HCT116 (cell line): ENCODE data around the gene ACSM6.

Source experiments
- CTCF ChIP-seq, 3 experiments: fragments of 200-600 bp in 1 of 3; sonication (generic) in 1 of 3; IDR thresholded peaks in 2 of 3; conservative IDR thresholded peaks in 1 of 3; 2 replicates each; pipeline ENCODE4 v1.5.1; 2012 to 2017; ENCODE audit warnings: low read depth in 2 of 3, low read length in 2 of 3, antibody characterized with exemption in 1 of 3, borderline replicate concordance in 1 of 3, control low read depth in 1 of 3, mild to moderate bottlenecking in 1 of 3, mixed read lengths in 1 of 3, mixed run types in 1 of 3, moderate library complexity in 1 of 3; ENCODE audit not compliant: insufficient read depth in 1 of 3
- EGR1 ChIP-seq: IDR thresholded peaks from 2 replicates; pipeline ENCODE4 v1.6.1; 2012; ENCODE audit warnings: low read depth
- ELF1 ChIP-seq: IDR thresholded peaks from 2 replicates; pipeline ENCODE4 v1.6.1; 2012; ENCODE audit warnings: low read depth, borderline replicate concordance
- EZH2 ChIP-seq: fragments of 200-600 bp; sonication (generic); IDR thresholded peaks from 2 replicates; pipeline ENCODE4 v1.6.1; 2017; ENCODE audit warnings: antibody characterized with exemption, mixed run types
- POLR2A ChIP-seq: IDR thresholded peaks from 2 replicates; pipeline ENCODE4 v1.7.0; 2011; ENCODE audit warnings: borderline replicate concordance; ENCODE audit not compliant: insufficient read depth, insufficient read length; ENCODE audit errors: extremely low read depth
- REST ChIP-seq: IDR thresholded peaks from 2 replicates; pipeline ENCODE4 v1.6.1; 2012; ENCODE audit warnings: low read depth
- TCF7L2 ChIP-seq: IDR thresholded peaks from 2 replicates; pipeline ENCODE4 v1.7.0; 2011; ENCODE audit warnings: borderline replicate concordance, inconsistent platforms; ENCODE audit not compliant: insufficient read depth, insufficient read length; ENCODE audit errors: extremely low read depth
- TF ChIP-seq, protein P1 (sequence below): IDR thresholded peaks from 2 replicates; pipeline ENCODE4 v1.6.1; 2011; ENCODE audit warnings: mild to moderate bottlenecking, low read length, moderate library complexity; ENCODE audit not compliant: insufficient replicate concordance; ENCODE audit errors: extremely low read depth

- no peak for TF ChIP-seq CTCF (IDR thresholded peaks at IDR 0.05 in 2 of 3, conservative IDR thresholded peaks at IDR 0.05 in 1 of 3; ENCODE audit: borderline replicate concordance in 1 of 3, insufficient read depth in 1 of 3, low read depth in 2 of 3, low read length in 2 of 3)
- no peak for TF ChIP-seq EGR1
- TF ChIP-seq ELF1: no peak
- no peak for TF ChIP-seq REST
- TF ChIP-seq, protein P1, sequence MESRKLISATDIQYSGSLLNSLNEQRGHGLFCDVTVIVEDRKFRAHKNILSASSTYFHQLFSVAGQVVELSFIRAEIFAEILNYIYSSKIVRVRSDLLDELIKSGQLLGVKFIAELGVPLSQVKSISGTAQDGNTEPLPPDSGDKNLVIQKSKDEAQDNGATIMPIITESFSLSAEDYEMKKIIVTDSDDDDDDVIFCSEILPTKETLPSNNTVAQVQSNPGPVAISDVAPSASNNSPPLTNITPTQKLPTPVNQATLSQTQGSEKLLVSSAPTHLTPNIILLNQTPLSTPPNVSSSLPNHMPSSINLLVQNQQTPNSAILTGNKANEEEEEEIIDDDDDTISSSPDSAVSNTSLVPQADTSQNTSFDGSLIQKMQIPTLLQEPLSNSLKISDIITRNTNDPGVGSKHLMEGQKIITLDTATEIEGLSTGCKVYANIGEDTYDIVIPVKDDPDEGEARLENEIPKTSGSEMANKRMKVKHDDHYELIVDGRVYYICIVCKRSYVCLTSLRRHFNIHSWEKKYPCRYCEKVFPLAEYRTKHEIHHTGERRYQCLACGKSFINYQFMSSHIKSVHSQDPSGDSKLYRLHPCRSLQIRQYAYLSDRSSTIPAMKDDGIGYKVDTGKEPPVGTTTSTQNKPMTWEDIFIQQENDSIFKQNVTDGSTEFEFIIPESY: no peak
- TF ChIP-seq POLR2A: no peak
- no peak for TF ChIP-seq TCF7L2
- TF ChIP-seq EZH2: no peak
Observed at GRCh38 chr10:95265572-95265971, 71.5 kb downstream of the ACSM6 start.
